D341Med (cell line): ENCODE data around the gene ERLIN1.

Experiments used
- DNase-seq: peaks from one replicate; pipeline ENCODE4 v3.0.0; 2012; ENCODE audit warnings: low spot score

ERLIN1 gene

GRCh38 chr10:100185364-100186252 is at the start of gene ERLIN1:
TSS of gene ERLIN1 (minus strand) at chr10:100186029. CDS start at chr10:100185626, 403 bp downstream.
- DNase-seq: peak; percentile 92

DNA sequence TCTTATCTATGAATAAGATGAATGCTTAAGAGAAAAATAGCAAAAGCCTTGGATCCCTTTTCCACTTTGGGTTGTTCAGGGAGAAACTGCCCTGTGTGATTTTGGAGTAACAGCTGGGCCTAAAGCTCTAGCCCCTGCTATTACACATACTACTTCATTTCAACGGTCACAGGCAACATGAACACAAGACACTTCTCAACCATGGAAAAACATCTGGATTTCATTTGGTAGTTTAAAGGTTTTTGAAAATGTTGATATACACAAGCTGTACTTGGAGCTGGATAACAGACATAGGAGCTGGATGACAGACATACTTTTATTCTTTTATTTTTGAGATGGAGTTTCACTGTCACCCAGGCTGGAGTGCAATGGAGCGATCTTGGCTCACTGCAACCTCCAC is 46.3 kb upstream of the ERLIN1 start:
- no peak for DNase-seq

DNA sequence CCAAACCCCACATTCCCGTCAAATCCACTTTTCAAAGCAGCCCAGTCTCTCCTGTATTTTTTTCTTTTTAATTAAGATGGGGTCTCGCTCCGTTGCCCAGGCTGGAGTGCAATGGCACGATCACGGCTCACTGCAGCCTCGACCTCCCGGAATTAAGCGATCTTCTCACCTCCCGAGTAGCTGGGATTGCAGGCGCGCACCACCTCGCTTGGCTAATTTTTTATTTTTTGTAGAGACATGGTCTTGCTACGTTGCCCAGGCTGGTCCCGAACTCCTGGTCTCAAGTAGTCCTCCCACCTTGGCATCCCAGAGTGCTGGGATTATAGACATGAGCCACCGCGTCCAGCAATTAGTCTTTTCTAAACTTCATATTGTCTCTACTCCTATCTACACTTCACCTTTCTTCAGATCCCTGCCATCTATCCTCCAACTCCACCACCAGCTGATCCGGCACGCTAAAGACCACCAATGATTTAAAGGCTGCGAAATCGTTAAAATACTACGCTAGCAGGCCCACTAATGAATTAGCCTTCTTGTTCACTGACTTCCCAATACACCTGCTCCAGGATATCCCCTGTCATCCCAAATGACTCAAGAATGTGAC is 44.1 kb upstream of the ERLIN1 start:
- no peak for DNase-seq

DNA sequence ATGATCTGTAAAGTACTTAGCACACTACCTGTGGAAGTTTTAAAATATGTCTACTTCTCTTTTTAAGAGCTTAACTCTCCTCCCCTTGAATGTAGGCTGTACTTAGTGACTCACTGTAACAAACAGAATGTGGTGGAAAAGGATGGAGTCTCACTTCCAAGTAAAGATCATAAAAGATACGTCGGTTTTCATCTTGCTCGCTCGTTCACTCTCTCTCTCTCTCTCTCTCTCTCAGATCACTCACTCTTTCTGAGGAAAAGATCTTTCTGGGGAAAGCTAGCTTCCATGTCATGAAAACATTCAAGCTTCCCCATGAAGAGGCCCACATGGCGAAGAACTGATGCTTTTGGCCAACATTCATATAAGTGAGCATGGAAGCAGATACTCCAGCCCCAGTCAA is 38.0 kb upstream of the ERLIN1 start:
- DNase-seq: no peak

- no peak for DNase-seq
These were observed 36.7 kb upstream of the ERLIN1 start for GRCh38 chr10:100222529-100222928.

- no peak for DNase-seq
These were observed 30.2 kb upstream of the ERLIN1 start for GRCh38 chr10:100216006-100216405.

GRCh38 chr10:100209303-100209702 is 23.5 kb upstream of the ERLIN1 start:
- DNase-seq: no peak

GRCh38 chr10:100208276-100208675 is 22.4 kb upstream of the ERLIN1 start:
- DNase-seq: no peak

GRCh38 chr10:100204370-100204769 is 18.5 kb upstream of the ERLIN1 start:
- no peak for DNase-seq

GRCh38 chr10:100201549-100201948 is 15.7 kb upstream of the ERLIN1 start:
- no peak for DNase-seq

- no peak for DNase-seq
These were observed 8.9 kb upstream of the ERLIN1 start for GRCh38 chr10:100194711-100195110.

- DNase-seq: no peak
These were observed 6.5 kb upstream of the ERLIN1 start for GRCh38 chr10:100192350-100192749.

DNA sequence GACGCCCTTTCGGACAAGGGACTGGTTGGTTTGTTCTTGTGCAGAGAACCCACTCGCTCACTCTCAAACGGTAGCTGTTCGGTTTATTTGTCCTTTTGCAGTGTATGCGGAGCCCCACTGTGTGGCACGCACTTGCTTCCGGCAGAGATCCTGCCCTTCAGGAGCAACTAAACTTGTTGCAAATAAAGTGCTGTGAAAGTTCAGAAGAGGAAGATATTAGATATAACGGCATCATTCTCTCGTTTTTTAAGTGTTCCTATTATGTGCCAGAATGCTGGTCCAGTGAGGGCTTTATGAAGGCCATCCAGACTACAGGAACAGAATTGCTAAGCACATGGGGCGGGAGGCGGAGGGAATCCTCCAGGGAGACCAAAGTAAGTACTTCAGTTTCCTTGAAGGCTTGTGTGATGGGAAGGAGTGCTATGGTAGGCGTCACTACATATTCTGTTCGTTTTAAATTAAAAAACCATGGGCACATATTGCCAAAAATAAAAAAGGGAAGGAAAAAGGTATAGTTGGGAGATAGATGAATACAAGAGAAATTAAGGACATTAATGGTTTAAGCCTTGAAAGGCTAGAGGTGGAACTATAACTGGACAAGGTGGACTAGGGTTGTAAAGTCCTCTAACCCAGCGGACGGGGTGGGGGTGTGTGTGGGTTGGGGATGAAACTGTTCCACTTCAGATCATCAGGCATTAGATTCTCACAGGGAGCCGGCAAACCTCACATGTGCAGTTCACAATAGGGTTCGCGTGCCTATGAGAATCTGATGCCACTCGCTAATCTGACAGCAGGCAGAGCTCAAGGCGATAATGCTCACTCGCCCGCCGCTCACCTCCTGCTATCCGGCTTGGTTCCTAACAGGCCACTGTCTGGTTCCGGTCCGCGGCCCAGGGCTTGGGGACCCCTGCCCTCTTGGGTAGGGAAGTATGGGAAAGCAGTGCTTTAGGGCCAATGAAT is 704 bp upstream of the ERLIN1 start:
- peak; percentile 47 for DNase-seq

DNA sequence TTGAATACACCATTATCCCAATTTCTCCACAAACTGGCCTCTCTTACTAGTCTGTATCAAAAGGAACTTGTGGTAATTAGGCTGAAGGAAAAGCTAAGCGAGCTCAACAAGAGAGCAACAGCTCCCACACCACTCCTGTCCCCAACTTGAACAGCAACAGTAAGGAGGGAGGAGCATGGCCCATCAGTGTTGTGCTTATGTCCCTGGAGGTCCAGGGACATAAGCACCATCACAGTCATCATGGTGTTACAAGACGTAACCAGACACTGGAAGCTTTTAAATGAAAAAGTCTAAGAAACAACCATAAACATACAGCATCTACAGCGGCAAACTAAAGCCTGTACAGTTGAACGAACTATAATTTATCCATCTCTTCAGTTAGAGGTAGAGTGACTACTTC is 989 bp downstream of the ERLIN1 start:
- peak; percentile 30 for DNase-seq

- no peak for DNase-seq
These were observed 1.4 kb downstream of the ERLIN1 start for GRCh38 chr10:100184426-100184825.

GRCh38 chr10:100183481-100183880 is 2.3 kb downstream of the ERLIN1 start:
- DNase-seq: no peak

DNA sequence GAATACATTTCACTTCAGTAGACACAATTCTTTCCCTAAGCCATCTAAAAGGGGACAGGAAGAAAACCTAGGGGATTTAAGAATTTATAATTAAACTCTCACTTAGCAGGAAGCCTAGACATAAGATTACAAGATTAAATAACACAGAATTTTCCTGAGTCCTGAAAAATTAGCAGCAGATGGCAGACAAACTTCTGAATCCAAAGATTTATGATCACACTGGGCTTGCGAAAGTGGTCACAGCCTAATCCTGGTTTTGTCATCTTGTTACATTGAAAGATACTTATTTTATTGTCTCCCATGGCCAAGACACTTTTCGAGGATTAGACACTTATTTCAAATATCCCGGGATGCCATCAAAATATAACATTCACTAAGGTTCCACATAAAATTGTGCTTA is 2.9 kb downstream of the ERLIN1 start:
- no peak for DNase-seq

DNA sequence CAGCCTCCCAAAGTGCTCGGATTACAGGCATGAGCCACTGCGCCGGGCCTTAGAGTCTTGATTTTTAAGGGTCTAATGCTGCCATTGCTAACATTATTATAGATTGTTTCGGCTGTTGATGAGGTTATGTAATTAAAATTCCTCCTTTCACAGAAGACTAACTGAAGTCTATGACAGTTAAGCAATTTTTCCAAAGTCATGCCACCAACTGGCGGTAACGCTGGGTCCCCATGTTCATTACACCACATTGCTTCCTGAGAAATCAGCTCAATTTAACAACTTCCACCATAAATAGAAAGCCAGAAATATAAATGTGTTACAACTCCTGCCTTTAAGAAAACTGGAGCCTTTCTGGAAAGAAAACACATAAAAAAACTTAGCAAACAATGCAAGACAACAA is 3.5 kb downstream of the ERLIN1 start:
- DNase-seq: no peak

DNA sequence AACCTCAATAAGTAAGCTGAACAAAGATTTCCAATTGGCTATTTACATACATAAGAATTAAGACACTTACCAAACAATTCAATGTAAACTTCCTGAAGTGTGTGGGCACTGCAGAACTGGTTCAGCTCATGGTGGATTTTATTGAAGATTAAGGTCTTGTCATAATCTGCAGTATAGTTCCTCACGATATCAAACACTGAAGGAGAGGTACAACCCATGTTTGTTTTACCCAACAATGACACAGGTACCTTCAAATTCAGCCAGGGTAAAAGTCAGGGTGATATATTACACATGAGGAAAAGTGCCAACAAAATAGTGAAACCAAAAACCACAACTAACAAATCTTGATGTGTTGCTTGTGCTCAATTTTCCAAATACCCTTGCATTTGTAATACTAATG is 10.0 kb downstream of the ERLIN1 start:
- DNase-seq: no peak

- no peak for DNase-seq
These were observed 10.8 kb downstream of the ERLIN1 start for GRCh38 chr10:100174699-100175677.

- no peak for DNase-seq
These were observed 12.8 kb downstream of the ERLIN1 start for GRCh38 chr10:100173035-100173434.
